Eye (tissue), 1 donor: ENCODE results near the gene PFKFB1.

Source experiments
- DNase-seq: peaks from one replicate; pipeline ENCODE4 v3.0.0-alpha.2; 2015

PFKFB1 gene

GRCh38 chrX:54994099-54994498 lies at the start of gene PFKFB1:
TSS of gene PFKFB1 (minus strand) at chrX:54994188. CDS start at chrX:54994007, 181 bp downstream.
- no peak for DNase-seq

DNA sequence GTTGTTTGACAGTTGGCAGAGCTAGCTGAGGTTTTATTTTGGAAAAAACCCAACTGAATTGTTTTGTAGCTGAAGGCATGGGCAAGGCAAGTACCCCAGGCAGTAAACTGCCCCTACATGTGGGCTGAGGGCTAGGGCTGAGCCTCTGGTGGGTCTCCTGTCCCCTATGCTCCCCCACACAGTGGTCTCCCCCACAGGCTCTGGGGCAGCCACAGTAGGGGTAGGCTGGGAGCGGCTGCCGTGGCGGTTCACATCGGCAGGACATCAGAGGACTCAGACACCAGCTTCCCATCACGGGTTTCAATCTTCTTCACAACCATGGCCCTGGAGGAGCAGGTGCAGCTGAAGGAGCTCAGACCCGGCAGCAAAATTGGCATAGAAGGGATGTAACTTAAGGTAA lies 47.5 kb upstream of the PFKFB1 start:
- no peak for DNase-seq

DNA sequence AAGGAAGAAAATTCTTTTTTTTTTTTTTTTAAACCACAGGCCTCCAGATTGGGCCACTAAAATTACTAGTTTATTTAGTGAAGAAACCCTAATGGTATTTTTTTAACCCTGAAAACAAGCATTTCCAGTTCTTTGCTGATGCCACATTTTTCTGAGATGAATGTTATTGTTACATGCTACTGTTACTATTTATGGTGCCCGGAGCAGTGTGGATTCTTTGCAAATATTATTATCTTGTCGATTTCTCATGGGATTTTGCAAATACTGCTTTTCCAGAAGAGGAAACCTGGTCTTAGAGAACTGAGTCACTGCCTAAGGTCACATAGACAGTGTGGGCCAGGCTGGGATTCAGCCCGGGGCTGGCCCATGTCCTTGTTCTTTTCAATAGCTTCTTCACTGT lies 45.5 kb upstream of the PFKFB1 start:
- DNase-seq: no peak

DNA sequence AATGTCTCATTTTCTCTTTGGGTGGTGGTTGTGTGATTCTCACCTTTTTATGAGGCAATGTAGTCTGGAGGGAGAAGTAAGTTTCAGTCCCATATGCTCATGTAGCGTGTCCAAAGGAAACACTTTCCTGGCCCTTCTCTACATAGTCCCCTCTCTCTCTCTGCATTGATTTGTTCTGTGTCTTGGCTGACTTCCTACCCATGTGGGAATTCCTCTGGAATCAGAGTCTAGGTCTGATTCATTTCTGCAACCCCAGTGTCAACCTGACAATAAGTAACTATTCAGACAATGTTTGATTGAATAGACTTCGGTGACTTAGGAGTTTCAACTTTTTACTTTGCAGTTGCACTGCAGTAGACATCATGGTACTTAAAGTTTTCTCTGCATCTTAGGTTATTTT lies 39.4 kb upstream of the PFKFB1 start:
- DNase-seq: no peak

- no peak for DNase-seq
These were observed 36.5 kb upstream of the PFKFB1 start, which contains the start of gene ALAS2 for GRCh38 chrX:55030271-55031205. TSS of gene ALAS2 (minus strand) at chrX:55030977. CDS start at chrX:55026000, 4,977 bp downstream.

GRCh38 chrX:55029291-55029690 lies 35.3 kb upstream of the PFKFB1 start:
- DNase-seq: no peak

- DNase-seq: no peak
These were observed 34.6 kb upstream of the PFKFB1 start for GRCh38 chrX:55028611-55029010.

GRCh38 chrX:55028040-55028439 lies 34.1 kb upstream of the PFKFB1 start:
- DNase-seq: no peak

- DNase-seq: no peak
These were observed 32.9 kb upstream of the PFKFB1 start for GRCh38 chrX:55026840-55027239.

GRCh38 chrX:55026143-55026542 lies 32.2 kb upstream of the PFKFB1 start:
- DNase-seq: no peak

GRCh38 chrX:55014897-55015299 lies 20.9 kb upstream of the PFKFB1 start:
- DNase-seq: no peak

- DNase-seq: peak; percentile 24
These were observed 17.3 kb upstream of the PFKFB1 start for GRCh38 chrX:55011294-55011693.

DNA sequence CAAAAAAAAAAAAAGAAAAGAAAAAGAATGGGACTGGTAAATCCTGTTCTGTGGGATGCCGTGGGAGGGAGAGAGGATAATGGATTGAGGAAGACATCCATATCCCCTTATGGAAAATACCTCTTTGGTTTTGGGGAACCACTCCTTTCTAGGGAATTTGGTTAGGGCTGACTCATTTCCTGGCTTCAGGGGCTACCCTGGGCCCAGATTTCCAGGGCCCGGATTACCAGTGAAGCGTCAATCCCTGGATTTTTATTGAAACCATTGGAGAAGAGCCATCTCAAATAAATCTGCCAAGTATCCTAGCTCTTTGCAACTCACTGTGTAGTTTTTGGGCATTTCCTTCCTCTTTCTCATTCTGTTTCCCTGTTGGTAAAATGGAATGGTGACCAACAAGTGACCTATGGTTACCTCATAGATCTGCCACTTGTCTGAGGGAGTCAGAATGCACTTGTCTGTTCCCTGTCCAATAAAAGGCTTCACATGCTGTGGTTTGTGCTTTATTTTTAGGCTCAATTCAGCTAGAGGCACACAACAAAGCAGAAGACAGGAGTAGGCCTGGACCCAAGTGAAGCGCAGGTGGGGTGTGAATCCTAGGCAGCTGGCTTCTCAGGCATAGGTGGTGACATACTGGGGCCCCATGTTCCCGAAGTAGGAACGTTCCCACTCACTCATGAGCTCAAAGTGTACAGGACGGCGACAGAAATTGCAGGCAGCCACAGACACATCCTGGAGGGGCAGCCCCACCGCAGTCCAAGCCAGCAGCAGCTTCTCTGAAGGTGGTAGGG lies 14.8 kb upstream of the PFKFB1 start:
- no peak for DNase-seq

- no peak for DNase-seq
These were observed 13.7 kb upstream of the PFKFB1 start for GRCh38 chrX:55007656-55008055.

GRCh38 chrX:55006827-55007621 lies 13.0 kb upstream of the PFKFB1 start:
- DNase-seq: no peak

- no peak for DNase-seq
These were observed 11.3 kb upstream of the PFKFB1 start for GRCh38 chrX:55005256-55005655.

DNA sequence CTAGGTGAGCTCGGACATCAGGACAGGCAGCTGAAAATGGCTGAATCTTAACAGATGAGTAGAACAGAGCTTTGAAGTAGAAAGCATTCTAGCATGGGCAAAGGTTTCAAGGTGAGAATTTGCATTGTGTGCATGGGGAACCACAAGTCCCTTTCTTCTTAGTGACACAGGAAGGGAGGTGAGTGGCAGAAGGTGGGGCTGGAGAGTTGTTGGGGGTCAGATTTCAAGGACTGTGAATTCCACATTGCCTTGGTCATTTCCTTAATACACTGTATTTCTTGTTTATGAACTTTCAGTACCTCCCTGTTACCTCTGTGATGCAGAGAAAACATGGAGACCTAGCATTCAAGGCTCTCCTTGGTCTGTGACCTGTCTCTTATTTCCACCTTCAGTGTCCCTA lies 10.2 kb upstream of the PFKFB1 start:
- no peak for DNase-seq

GRCh38 chrX:54999717-55000598 lies 6.0 kb upstream of the PFKFB1 start, which contains the start of gene APEX2:
TSS of gene APEX2 (plus strand) at chrX:55000363. CDS start at chrX:55000423, 60 bp downstream.
- DNase-seq: peak; percentile 93

- DNase-seq: no peak
These were observed 1.6 kb upstream of the PFKFB1 start for GRCh38 chrX:54995621-54996020.

GRCh38 chrX:54994668-54995351 lies 822 bp upstream of the PFKFB1 start:
- no peak for DNase-seq
